Panc1 (cell line): Measurements from ENCODE around the gene IL10RB. TPM values are rescaled to one million over a fixed set of nuclear protein-coding genes. Genes with fewer than 3 reads are reported as not detected.

Experiments
- ATAC-seq: fragments of 200-7000 bp; cut with Tn5 transposase; 2 replicates; pipeline ENCODE4 v1.9.1; 2020; ENCODE audit warnings: mild to moderate bottlenecking, moderate library complexity
- BruUV-seq: library from RNA; stranded (reverse); fragments of 400-500 nt; replicated peaks from 2 replicates; lab custom pipeline; 2021; lab: Mats Ljungman, UMichigan
- CTCF ChIA-PET: fragments of 300-600 bp; sonication (Branson Sonifier 250); formaldehyde crosslinking; loops from one replicate; lab custom pipeline; 2022; ENCODE audit warnings: antibody characterized with exemption; lab: Charles Lee
- POLR2A ChIA-PET: fragments of 300-600 bp; sonication (Branson Sonifier 250); formaldehyde crosslinking; loops from one replicate; lab custom pipeline; 2022; ENCODE audit warnings: antibody characterized with exemption; lab: Charles Lee
- DNase-seq: peaks from one replicate; pipeline ENCODE4 v3.0.0-alpha.2; 2010; ENCODE audit warnings: low read depth, low spot score
- H3K27ac ChIP-seq: 2 replicates; pipeline ENCODE4 v1.5.1; 2011; ENCODE audit warnings: mild to moderate bottlenecking, low read length, inconsistent platforms
- H3K27me3 ChIP-seq: fragments of 200-500 bp; sonication (Bioruptor generic); 2 replicates; pipeline ENCODE4 v1.6.0; 2014; ENCODE audit warnings: low read length, inconsistent platforms; ENCODE audit not compliant: control insufficient read depth, insufficient read depth
- H3K36me3 ChIP-seq: fragments of 200-500 bp; sonication (Bioruptor generic); 2 replicates; pipeline ENCODE4 v1.5.1; 2014; ENCODE audit warnings: inconsistent platforms, mild to moderate bottlenecking, low read length, moderate library complexity; ENCODE audit not compliant: control insufficient read depth, insufficient read depth
- H3K4me1 ChIP-seq: 2 replicates; pipeline ENCODE4 v1.5.1; 2011; ENCODE audit warnings: inconsistent platforms, mild to moderate bottlenecking, low read length, moderate library complexity; ENCODE audit not compliant: control insufficient read depth, insufficient read depth
- H3K4me3 ChIP-seq, 2 experiments: 2 replicates each; pipeline ENCODE4 v1.5.1; 2011 to 2012; ENCODE audit warnings: low read depth in 2 of 2, low read length in 2 of 2, mild to moderate bottlenecking in 2 of 2, inconsistent platforms in 1 of 2, moderate library complexity in 1 of 2
- H3K9me3 ChIP-seq: fragments of 200-500 bp; sonication (Bioruptor generic); 2 replicates; pipeline ENCODE4 v1.5.1; 2014; ENCODE audit warnings: low read depth, mild to moderate bottlenecking, inconsistent platforms, low read length, moderate library complexity; ENCODE audit not compliant: control insufficient read depth, insufficient read depth
- CTCF ChIP-seq: fragments of 450-650 bp; IDR thresholded peaks from 2 replicates; pipeline ENCODE4 v1.5.1; 2017; ENCODE audit warnings: mild to moderate bottlenecking
- POLR2AphosphoS5 ChIP-seq: IDR thresholded peaks from 2 replicates; pipeline ENCODE4 v1.6.1; 2012; ENCODE audit warnings: mild to moderate bottlenecking, low read depth, low read length, moderate library complexity
- REST ChIP-seq, 2 experiments: IDR thresholded peaks; 2 replicates each; pipeline ENCODE4 v1.6.1; 2011 to 2012; ENCODE audit warnings: low read depth in 2 of 2, control low read depth in 1 of 2, low read length in 1 of 2, mild to moderate bottlenecking in 1 of 2, moderate library complexity in 1 of 2; ENCODE audit not compliant: insufficient read depth in 1 of 2
- SIN3A ChIP-seq: IDR thresholded peaks from 2 replicates; pipeline ENCODE4 v1.6.1; 2012; ENCODE audit warnings: low read depth, mild to moderate bottlenecking, low read length, moderate library complexity, borderline replicate concordance; ENCODE audit not compliant: insufficient read depth
- TCF7L2 ChIP-seq: IDR thresholded peaks from 2 replicates; pipeline ENCODE4 v1.6.1; 2011; ENCODE audit warnings: mild to moderate bottlenecking, low read depth, low read length, inconsistent platforms
- in situ Hi-C: cut with HindIII; loops from 2 replicates; pipeline ENCODE4 v1.10.0; 2016; ENCODE audit warnings: low sequenced_read_pairs, low pct_unique_long_range_greater_than_20kb
- intact Hi-C: fragments of 100-400 bp; cut with micrococcal nuclease; formaldehyde crosslinking; loops from one replicate; pipeline ENCODE4 v1.10.0; 2022; ENCODE audit not compliant: unreplicated experiment
- total RNA-seq: library from RNA; stranded (reverse); gene quantifications from one replicate; pipeline ENCODE4 v1.2.1, GENCODE V29; 2021; ENCODE audit not compliant: unreplicated experiment

The IL10RB gene
- total RNA-seq, 1 experiment from 2014 or later: 17.7 TPM

- in situ Hi-C loops: no loop called here
- ATAC-seq: no peak
- H3K36me3 ChIP-seq: peaks cover 12% of the 10 kb centered on the region
Measured at GRCh38 chr21:33245289-33245918, 20.8 kb upstream of the IL10RB start.

GRCh38 chr21:33246506-33246905, 19.7 kb upstream of the IL10RB start:
- TF ChIP-seq TCF7L2: no peak
- no peak for TF ChIP-seq POLR2AphosphoS5
- TF ChIP-seq REST (IDR thresholded peaks at IDR 0.05; ENCODE audit: insufficient read depth in 1 of 2, low read depth in 2 of 2, low read length in 1 of 2): no peak
- no peak for TF ChIP-seq SIN3A
- no peak for TF ChIP-seq CTCF
- ChIA-PET POLR2A (interaction anchor here (0.7 kb wide), 1 partner anchor 419 kb away, joined by 12 read pairs; no protein-coding TSS in a partner anchor), CTCF (no interaction called here)
- no peaks in the 10 kb centered on the region for H3K4me1 ChIP-seq
- no peaks in the 10 kb centered on the region for H3K9me3 ChIP-seq
- no peak overlapping the region for H3K4me3 ChIP-seq
- peaks cover 14% of the 10 kb centered on the region for H3K36me3 ChIP-seq
- intact Hi-C loops: no loop called here
- in situ Hi-C loops: no loop called here
- H3K27ac ChIP-seq: no peak overlapping the region
- no peak for DNase-seq
- no TSS peak for BruUV-seq
- no peak for ATAC-seq
- no peaks in the 10 kb centered on the region for H3K27me3 ChIP-seq

More at GRCh38 chr21:33245289-33245918, 20.8 kb upstream of the IL10RB start:
- BruUV-seq: no TSS peak
- no peaks in the 10 kb centered on the region for H3K9me3 ChIP-seq
- no peak for DNase-seq
- no peak for TF ChIP-seq SIN3A
- TF ChIP-seq CTCF: no peak
- TF ChIP-seq TCF7L2: no peak
- no peak for TF ChIP-seq POLR2AphosphoS5
- TF ChIP-seq REST (IDR thresholded peaks at IDR 0.05; ENCODE audit: insufficient read depth in 1 of 2, low read depth in 2 of 2, low read length in 1 of 2): no peak
- POLR2A ChIA-PET: no interaction called here
- no peaks in the 10 kb centered on the region for H3K27me3 ChIP-seq
- intact Hi-C loops: no loop called here
- no peak overlapping the region for H3K27ac ChIP-seq
- CTCF ChIA-PET: no interaction called here
- no peaks in the 10 kb centered on the region for H3K4me1 ChIP-seq
- no peak overlapping the region for H3K4me3 ChIP-seq
